ENCODE measurements around the gene PSMG3.

Gene PSMG3

GRCh38 chr7:1601956-1602355 is 32.1 kb upstream of the PSMG3 start:
- H3K9me3 Mint-ChIP-seq, result peaks cover 5% of the 10 kb centered on the region
- no peak overlapping the region for H3K27ac Mint-ChIP-seq
- peaks cover 5% of the 10 kb centered on the region for H3K27me3 Mint-ChIP-seq (ENCODE audit: low read depth)
- no peaks in the 10 kb centered on the region for H3K4me1 Mint-ChIP-seq (ENCODE audit: low read depth)
- H3K4me3 Mint-ChIP-seq, result no peak overlapping the region
- H3K36me3 Mint-ChIP-seq (ENCODE audit: low read depth), result no peaks in the 10 kb centered on the region

DNA sequence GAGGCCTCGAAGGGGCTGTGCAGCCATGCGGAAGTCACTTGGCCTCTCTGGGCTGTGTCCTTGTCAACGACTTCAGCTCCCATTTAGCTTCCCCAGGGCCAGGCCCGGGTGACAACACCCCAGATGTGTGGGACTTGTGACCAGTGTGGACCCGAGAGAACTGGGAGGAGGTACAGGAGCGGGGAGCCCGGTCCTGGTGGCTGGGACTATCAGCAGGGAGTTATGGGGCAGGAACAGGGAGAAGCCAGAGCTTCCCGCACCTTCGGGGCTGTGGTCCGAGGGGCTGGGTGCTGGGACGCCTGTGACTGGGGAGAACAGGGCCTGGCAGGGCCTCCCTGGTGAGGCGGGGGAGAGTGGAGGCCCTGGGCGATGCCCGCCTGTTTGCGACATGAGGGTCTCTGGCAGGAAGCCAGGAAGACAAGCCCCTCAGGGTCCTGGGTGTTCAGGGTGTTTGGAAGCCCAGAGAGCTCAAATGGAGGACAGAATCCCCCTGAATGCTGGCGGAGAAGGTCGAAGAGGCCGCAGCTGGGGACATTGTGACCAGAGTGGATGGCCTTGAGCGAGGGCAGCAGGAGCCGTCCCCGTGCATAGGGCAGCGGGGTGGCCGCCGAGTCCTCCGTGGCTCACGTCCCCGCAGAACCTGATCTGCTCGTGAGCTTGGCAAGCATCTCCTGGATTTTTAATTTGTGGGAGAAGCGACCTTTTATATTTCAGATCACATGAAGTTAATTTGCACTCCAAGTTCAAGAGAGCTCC is 30.0 kb upstream of the PSMG3 start:
- Mint-ChIP-seq H3K9me3 (peaks cover 5% of the 10 kb centered on the region), H3K36me3 (ENCODE audit: low read depth) (no peaks in the 10 kb centered on the region), H3K27ac (no peak overlapping the region), H3K27me3 (ENCODE audit: low read depth) (no peaks in the 10 kb centered on the region), H3K4me3 (no peak overlapping the region), H3K4me1 (ENCODE audit: low read depth) (no peaks in the 10 kb centered on the region)

- H3K27ac Mint-ChIP-seq, result no peak overlapping the region
- no peak overlapping the region for H3K4me3 Mint-ChIP-seq
- H3K4me1 Mint-ChIP-seq (ENCODE audit: low read depth), result no peaks in the 10 kb centered on the region
- no peaks in the 10 kb centered on the region for H3K36me3 Mint-ChIP-seq (ENCODE audit: low read depth)
- peaks cover 5% of the 10 kb centered on the region for H3K9me3 Mint-ChIP-seq
- H3K27me3 Mint-ChIP-seq (ENCODE audit: low read depth), result no peaks in the 10 kb centered on the region
Measured at GRCh38 chr7:1598961-1599639, 29.3 kb upstream of the PSMG3 start.

DNA sequence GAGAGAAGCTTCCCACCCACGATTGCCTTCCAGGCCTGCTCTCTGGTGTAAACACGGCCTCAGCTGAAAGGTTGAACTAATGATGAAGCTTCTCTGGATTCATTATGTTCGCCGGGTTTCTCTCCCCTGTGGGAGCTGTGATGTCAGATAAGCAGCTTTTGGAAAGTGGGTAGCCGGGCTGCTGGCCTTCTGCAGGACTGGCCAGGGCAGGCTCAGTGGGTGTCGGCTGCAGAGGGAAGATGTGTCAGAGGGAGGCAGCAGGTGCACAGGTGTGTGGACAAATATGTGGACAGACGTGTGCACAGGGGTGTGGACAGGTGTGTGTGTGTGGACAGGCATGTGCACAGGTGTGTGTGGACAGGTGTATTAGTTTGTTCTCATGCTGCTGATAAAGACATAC is 28.5 kb upstream of the PSMG3 start:
- Mint-ChIP-seq H3K9me3 (peaks cover 5% of the 10 kb centered on the region), H3K27ac (no peak overlapping the region), H3K36me3 (ENCODE audit: low read depth) (no peaks in the 10 kb centered on the region), H3K4me3 (no peak overlapping the region), H3K4me1 (ENCODE audit: low read depth) (no peaks in the 10 kb centered on the region), H3K27me3 (ENCODE audit: low read depth) (peaks cover under 1% of the 10 kb centered on the region)

GRCh38 chr7:1597791-1598190 is 28.0 kb upstream of the PSMG3 start:
- H3K27ac Mint-ChIP-seq, result no peak overlapping the region
- peaks cover 5% of the 10 kb centered on the region for H3K9me3 Mint-ChIP-seq
- peaks cover 6% of the 10 kb centered on the region for H3K27me3 Mint-ChIP-seq (ENCODE audit: low read depth)
- H3K4me3 Mint-ChIP-seq, result no peak overlapping the region
- H3K4me1 Mint-ChIP-seq (ENCODE audit: low read depth), result peaks cover under 1% of the 10 kb centered on the region
- H3K36me3 Mint-ChIP-seq (ENCODE audit: low read depth), result no peaks in the 10 kb centered on the region

- peaks cover 4% of the 10 kb centered on the region for H3K4me1 Mint-ChIP-seq (ENCODE audit: low read depth)
- peaks cover 5% of the 10 kb centered on the region for H3K9me3 Mint-ChIP-seq
- H3K4me3 Mint-ChIP-seq, result no peak overlapping the region
- H3K27me3 Mint-ChIP-seq (ENCODE audit: low read depth), result peaks cover 10% of the 10 kb centered on the region
- no peak overlapping the region for H3K27ac Mint-ChIP-seq
- no peaks in the 10 kb centered on the region for H3K36me3 Mint-ChIP-seq (ENCODE audit: low read depth)
Measured at GRCh38 chr7:1597066-1597760, 27.4 kb upstream of the PSMG3 start.

DNA sequence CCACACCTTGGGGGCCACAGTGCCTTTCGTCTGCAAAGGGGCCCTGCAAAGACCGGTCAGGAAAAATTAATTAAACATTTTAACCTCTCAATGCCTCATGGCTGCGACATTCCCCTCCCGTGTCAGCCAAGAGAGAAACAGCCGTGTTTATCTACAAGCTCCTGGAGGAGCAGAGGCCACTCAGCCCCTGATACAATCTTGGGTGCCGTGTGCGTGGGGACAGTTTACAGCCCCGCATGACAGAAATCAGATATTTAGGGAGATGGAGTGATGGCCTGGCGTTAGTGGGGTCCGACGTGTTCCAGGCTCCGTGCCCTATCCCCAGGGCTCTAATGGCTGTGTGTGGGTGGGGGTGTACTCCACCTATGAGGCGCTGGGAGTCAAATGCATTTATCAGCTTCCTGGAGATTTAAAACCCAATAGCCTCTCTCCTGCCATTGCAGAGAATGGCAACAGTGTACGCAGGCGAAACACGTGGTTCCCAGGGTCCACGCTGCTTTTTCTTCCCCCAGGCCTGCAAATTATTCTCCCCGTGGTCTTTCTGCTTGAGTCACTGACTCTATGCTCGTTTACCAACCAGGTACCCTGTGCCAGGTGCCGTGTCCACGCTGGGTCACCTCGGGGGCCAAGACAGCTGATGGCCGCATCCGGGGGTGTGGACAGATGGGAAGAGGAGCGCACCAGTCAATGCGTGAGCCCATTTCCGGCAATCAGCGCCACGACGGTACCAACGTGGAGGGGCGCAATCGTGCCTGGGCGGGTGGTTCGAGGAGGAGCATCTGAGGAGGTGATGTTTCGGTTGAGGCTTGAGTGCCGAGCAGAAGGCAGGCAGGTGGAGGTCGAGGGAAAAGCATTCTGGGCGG is 26.6 kb upstream of the PSMG3 start:
- H3K4me3 Mint-ChIP-seq, result no peak overlapping the region
- H3K36me3 Mint-ChIP-seq (ENCODE audit: low read depth), result no peaks in the 10 kb centered on the region
- peaks cover 15% of the 10 kb centered on the region for H3K27me3 Mint-ChIP-seq (ENCODE audit: low read depth)
- H3K4me1 Mint-ChIP-seq (ENCODE audit: low read depth), result peaks cover 9% of the 10 kb centered on the region
- H3K9me3 Mint-ChIP-seq, result peaks cover 5% of the 10 kb centered on the region
- no peak overlapping the region for H3K27ac Mint-ChIP-seq

DNA sequence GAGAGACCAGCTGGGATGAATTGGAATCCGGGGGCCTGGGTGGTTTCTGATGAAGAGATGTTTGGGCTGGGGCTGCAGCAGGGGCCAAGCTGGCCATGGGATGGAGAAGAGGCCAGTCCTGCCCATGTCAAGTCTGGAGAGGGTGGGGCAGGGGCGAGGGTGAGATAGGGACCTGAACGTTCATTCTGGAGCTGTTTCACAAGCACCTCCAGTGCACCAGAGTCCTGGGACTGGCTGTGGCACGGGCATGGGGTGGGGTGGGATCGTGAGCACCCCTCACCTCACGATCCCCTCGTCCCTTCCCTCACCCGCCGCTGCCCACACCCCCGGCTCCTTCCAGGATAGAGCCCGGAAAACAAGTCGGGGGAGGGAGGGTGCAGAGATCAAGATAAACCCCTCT is 25.8 kb upstream of the PSMG3 start:
- Mint-ChIP-seq H3K36me3 (ENCODE audit: low read depth) (no peaks in the 10 kb centered on the region), H3K27me3 (ENCODE audit: low read depth) (peaks cover 23% of the 10 kb centered on the region), H3K4me1 (ENCODE audit: low read depth) (peaks cover 9% of the 10 kb centered on the region), H3K9me3 (peaks cover 5% of the 10 kb centered on the region), H3K4me3 (no peak overlapping the region), H3K27ac (no peak overlapping the region)

GRCh38 chr7:1595027-1595426 is 25.2 kb upstream of the PSMG3 start:
- Mint-ChIP-seq H3K9me3 (peaks cover 5% of the 10 kb centered on the region), H3K4me1 (ENCODE audit: low read depth) (peaks cover 9% of the 10 kb centered on the region), H3K4me3 (no peak overlapping the region), H3K36me3 (ENCODE audit: low read depth) (no peaks in the 10 kb centered on the region), H3K27ac (peak overlapping the region; percentile 28), H3K27me3 (ENCODE audit: low read depth) (peaks cover 26% of the 10 kb centered on the region)

GRCh38 chr7:1593904-1594421 is 24.1 kb upstream of the PSMG3 start:
- peaks cover 9% of the 10 kb centered on the region for H3K4me1 Mint-ChIP-seq (ENCODE audit: low read depth)
- H3K27ac Mint-ChIP-seq, result no peak overlapping the region
- H3K27me3 Mint-ChIP-seq (ENCODE audit: low read depth), result peaks cover 26% of the 10 kb centered on the region
- H3K4me3 Mint-ChIP-seq, result no peak overlapping the region
- H3K9me3 Mint-ChIP-seq, result peaks cover 10% of the 10 kb centered on the region
- H3K36me3 Mint-ChIP-seq (ENCODE audit: low read depth), result no peaks in the 10 kb centered on the region

DNA sequence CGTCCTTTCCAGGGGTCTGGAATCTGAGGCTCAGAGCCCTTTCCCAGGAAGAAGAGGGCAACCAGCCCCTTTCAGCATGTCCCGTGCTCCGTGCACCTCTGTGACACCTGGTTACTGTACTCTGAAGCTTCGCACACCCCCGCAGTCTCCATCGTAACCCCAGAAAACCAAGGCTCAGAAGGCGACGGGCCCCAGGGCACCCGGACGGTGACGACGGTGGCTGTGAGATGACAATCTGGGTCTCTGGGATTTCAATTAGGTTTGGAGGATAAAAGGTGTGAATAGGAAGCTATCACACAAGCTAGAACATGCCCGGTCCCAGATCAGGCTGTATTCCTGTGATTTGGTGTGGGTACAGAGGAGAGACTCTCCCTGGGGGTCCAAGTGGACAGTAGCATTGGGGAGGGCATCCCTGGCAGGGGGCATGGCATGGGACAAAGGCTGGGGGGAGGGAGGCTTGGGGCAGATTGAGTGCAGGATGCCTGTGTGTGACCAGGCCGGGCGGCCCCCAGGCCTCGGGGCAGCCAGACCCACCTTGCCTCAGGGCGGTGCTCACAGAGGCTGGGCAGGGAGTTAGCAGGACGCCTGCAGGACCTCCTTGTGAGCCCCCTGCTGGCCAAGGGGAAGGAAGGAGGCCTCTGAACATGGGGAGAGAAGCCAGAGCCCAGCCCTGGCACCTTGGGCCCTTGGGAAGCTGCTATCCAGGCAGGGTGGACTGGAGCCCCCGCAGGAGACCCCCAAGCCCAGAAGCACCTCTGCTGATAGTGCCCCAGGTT is 23.4 kb upstream of the PSMG3 start:
- H3K27ac Mint-ChIP-seq, result no peak overlapping the region
- H3K36me3 Mint-ChIP-seq (ENCODE audit: low read depth), result no peaks in the 10 kb centered on the region
- H3K4me3 Mint-ChIP-seq, result no peak overlapping the region
- H3K27me3 Mint-ChIP-seq (ENCODE audit: low read depth), result peaks cover 26% of the 10 kb centered on the region
- H3K4me1 Mint-ChIP-seq (ENCODE audit: low read depth), result peaks cover 9% of the 10 kb centered on the region
- H3K9me3 Mint-ChIP-seq, result peaks cover 13% of the 10 kb centered on the region

GRCh38 chr7:1592299-1592871 is 22.6 kb upstream of the PSMG3 start:
- peak overlapping the region; percentile 14 for H3K4me3 Mint-ChIP-seq
- no peak overlapping the region for H3K27ac Mint-ChIP-seq
- H3K36me3 Mint-ChIP-seq (ENCODE audit: low read depth), result no peaks in the 10 kb centered on the region
- peaks cover 15% of the 10 kb centered on the region for H3K9me3 Mint-ChIP-seq
- H3K27me3 Mint-ChIP-seq (ENCODE audit: low read depth), result peaks cover 26% of the 10 kb centered on the region
- H3K4me1 Mint-ChIP-seq (ENCODE audit: low read depth), result peaks cover 9% of the 10 kb centered on the region

DNA sequence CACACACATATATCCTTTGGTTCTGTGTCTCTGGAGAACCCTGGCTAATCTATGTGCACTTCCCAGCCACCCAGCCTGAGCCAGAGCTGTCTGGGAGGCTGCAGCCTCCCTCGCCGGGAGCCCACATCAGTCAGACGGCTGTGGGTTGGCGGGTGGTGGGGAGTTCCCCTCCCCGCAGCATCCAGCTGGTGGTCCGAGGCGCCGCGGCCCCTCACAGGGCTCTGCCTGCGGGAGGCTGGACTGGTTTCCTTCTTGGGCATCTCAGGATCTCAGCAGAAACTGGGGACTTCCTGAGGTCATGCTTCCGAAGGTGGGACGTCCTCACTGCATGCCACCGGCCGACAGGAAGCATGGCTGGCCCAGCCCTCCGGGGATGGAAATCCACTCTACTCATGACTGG is 22.0 kb upstream of the PSMG3 start:
- peaks cover 9% of the 10 kb centered on the region for H3K4me1 Mint-ChIP-seq (ENCODE audit: low read depth)

More for the DNA sequence above, 22.0 kb upstream of the PSMG3 start:
- H3K4me3 Mint-ChIP-seq, result no peak overlapping the region
- peaks cover 15% of the 10 kb centered on the region for H3K9me3 Mint-ChIP-seq
- H3K27ac Mint-ChIP-seq, result no peak overlapping the region
- no peaks in the 10 kb centered on the region for H3K36me3 Mint-ChIP-seq (ENCODE audit: low read depth)
- H3K27me3 Mint-ChIP-seq (ENCODE audit: low read depth), result peaks cover 26% of the 10 kb centered on the region
